Brain microvascular endothelial cell (primary cell): ENCODE measurements around the gene CPT1A.
A peak's percentile ranks its signal among the peaks of the same experiment; 100 is the strongest.
"Not testable (repeated sequence)": the region's sequence is repeated elsewhere in the genome, so short reads cannot be mapped to it uniquely, and the experiment has no call there.

ENCODE experiments used
- DNase-seq: peaks from one replicate; pipeline ENCODE4 v3.0.0-alpha.2; 2020
- H3K27ac ChIP-seq: fragments of 250-450 bp; sonication (Bioruptor Pico); 2 replicates; pipeline ENCODE4 v1.5.1; 2020; ENCODE audit warnings: mild to moderate bottlenecking, moderate library complexity
- H3K27me3 ChIP-seq: fragments of 250-450 bp; sonication (Bioruptor Pico); replicated peaks from 2 replicates; pipeline ENCODE4 v1.5.1; 2020; ENCODE audit warnings: mild to moderate bottlenecking
- H3K36me3 ChIP-seq: fragments of 250-450 bp; sonication (Bioruptor Pico); replicated peaks from 2 replicates; pipeline ENCODE4 v1.5.1; 2020; ENCODE audit warnings: mild to moderate bottlenecking
- H3K4me3 ChIP-seq: 2 replicates; pipeline ENCODE4 v1.5.1; 2011; ENCODE audit warnings: low read depth, mild to moderate bottlenecking, control low read depth, low read length, moderate library complexity
- CTCF ChIP-seq: IDR thresholded peaks from 2 replicates; pipeline ENCODE4 v1.5.1; 2011; ENCODE audit warnings: low read depth, mild to moderate bottlenecking, moderate library complexity, low read length, control low read depth, inconsistent platforms; ENCODE audit errors: missing control alignments
- in situ Hi-C: cut with HindIII; loops from 2 replicates; pipeline ENCODE4 v1.10.0; 2017; ENCODE audit warnings: low sequenced_read_pairs, low pct_ligation_motif_present

The CPT1A gene

GRCh38 chr11:68857037-68857586, 15.4 kb upstream of the CPT1A start:
- no peak for DNase-seq
- Histone ChIP-seq H3K27me3 (peaks cover 12% of the 10 kb centered on the region), H3K4me3 (no peak overlapping the region), H3K27ac (no peak overlapping the region), H3K36me3 (no peaks in the 10 kb centered on the region)
- in situ Hi-C loops = loop anchor here (25.0 kb wide), 1 partner anchor 220 kb away; no protein-coding TSS in a partner anchor
- TF ChIP-seq CTCF = no peak

- in situ Hi-C loops = loop anchor here (25.0 kb wide), 1 partner anchor 219 kb away; no protein-coding TSS in a partner anchor
- not testable (repeated sequence) for DNase-seq, H3K4me3 ChIP-seq, H3K36me3 ChIP-seq, H3K27ac ChIP-seq
- H3K27me3 ChIP-seq = peaks cover 12% of the 10 kb centered on the region
Measured at GRCh38 chr11:68856425-68857030, 14.8 kb upstream of the CPT1A start.

GRCh38 chr11:68855205-68855981, 13.7 kb upstream of the CPT1A start:
- Histone ChIP-seq H3K27me3 (peaks cover 12% of the 10 kb centered on the region), H3K4me3 (peak overlapping the region; percentile 48), H3K27ac (no peak overlapping the region), H3K36me3 (no peaks in the 10 kb centered on the region)
- in situ Hi-C loops = loop anchor here (25.0 kb wide), 1 partner anchor 218 kb away; no protein-coding TSS in a partner anchor
- TF ChIP-seq CTCF = no peak
- no peak for DNase-seq

GRCh38 chr11:68854273-68854958, 12.7 kb upstream of the CPT1A start:
- H3K27me3 ChIP-seq = peaks cover 12% of the 10 kb centered on the region
- H3K36me3 ChIP-seq = no peaks in the 10 kb centered on the region
- in situ Hi-C loops = loop anchor here (25.0 kb wide), 1 partner anchor 217 kb away; no protein-coding TSS in a partner anchor
- DNase-seq = no peak
- no peak overlapping the region for H3K4me3 ChIP-seq
- TF ChIP-seq CTCF = no peak
- H3K27ac ChIP-seq = no peak overlapping the region

GRCh38 chr11:68852628-68853027, 10.9 kb upstream of the CPT1A start:
- in situ Hi-C loops = loop anchor here (25.0 kb wide), 1 partner anchor 215 kb away; no protein-coding TSS in a partner anchor
- Histone ChIP-seq H3K27ac (no peak overlapping the region), H3K36me3 (no peaks in the 10 kb centered on the region), H3K4me3 (no peak overlapping the region), H3K27me3 (peaks cover 14% of the 10 kb centered on the region)
- no peak for TF ChIP-seq CTCF
- DNase-seq = no peak

GRCh38 chr11:68848429-68848828, 6.7 kb upstream of the CPT1A start:
- no peak for TF ChIP-seq CTCF
- DNase-seq = no peak
- in situ Hi-C loops = no loop called here
- H3K4me3 ChIP-seq = no peak overlapping the region
- H3K36me3 ChIP-seq = no peaks in the 10 kb centered on the region
- no peak overlapping the region for H3K27ac ChIP-seq
- H3K27me3 ChIP-seq = peaks cover 5% of the 10 kb centered on the region
